Fibroblast of lung (primary cell): Measurements from ENCODE around the gene SLC13A2. TPM values are rescaled to one million over a fixed set of nuclear protein-coding genes. Genes with fewer than 3 reads are reported as not detected.

Source experiments
- DNase-seq, 2 donors: peaks; one replicate each; pipeline versions ENCODE4 v3.0.0 to v3.0.0-alpha.2; 2010; ENCODE audit warnings: low read depth in 2 of 2
- H2AFZ ChIP-seq: 2 replicates; pipeline ENCODE4 v1.5.1; 2012; ENCODE audit warnings: low read length, control low read depth, inconsistent platforms
- H3K27ac ChIP-seq: 2 replicates; pipeline ENCODE4 v1.5.1; 2011; ENCODE audit warnings: low read length, control low read depth; ENCODE audit not compliant: insufficient read depth
- H3K27me3 ChIP-seq: 2 replicates; pipeline ENCODE4 v1.5.1; 2011; ENCODE audit warnings: mild to moderate bottlenecking, low read length; ENCODE audit not compliant: control insufficient read depth, insufficient read depth
- H3K36me3 ChIP-seq: 2 replicates; pipeline ENCODE4 v1.5.1; 2011; ENCODE audit warnings: low read length; ENCODE audit not compliant: control insufficient read depth, insufficient read depth
- H3K4me1 ChIP-seq: 2 replicates; pipeline ENCODE4 v1.5.1; 2011; ENCODE audit warnings: low read length; ENCODE audit not compliant: control insufficient read depth, insufficient read depth; ENCODE audit errors: extremely low read depth
- H3K4me2 ChIP-seq: 2 replicates; pipeline ENCODE4 v1.5.1; 2011; ENCODE audit warnings: low read length, control low read depth; ENCODE audit not compliant: insufficient read depth; ENCODE audit errors: extremely low read depth
- H3K4me3 ChIP-seq, 4 experiments: fragments of 200-600 bp in 1 of 4; sonication (generic) in 1 of 4; replicated peaks in 1 of 4; 2 replicates each; pipeline ENCODE4 v1.5.1; 2011 to 2016; ENCODE audit warnings: low read length in 4 of 4, low read depth in 3 of 4, mild to moderate bottlenecking in 3 of 4, control low read depth in 2 of 4, inconsistent platforms in 1 of 4, mixed read lengths in 1 of 4; ENCODE audit not compliant: insufficient read depth in 1 of 4; ENCODE audit errors: control extremely low read depth in 1 of 4
- H3K79me2 ChIP-seq: 2 replicates; pipeline ENCODE4 v1.5.1; 2012; ENCODE audit warnings: mild to moderate bottlenecking, low read length, inconsistent platforms; ENCODE audit not compliant: control insufficient read depth, insufficient read depth
- H3K9ac ChIP-seq: 2 replicates; pipeline ENCODE4 v1.5.1; 2011; ENCODE audit warnings: mild to moderate bottlenecking, low read length, control low read depth; ENCODE audit not compliant: insufficient read depth
- H3K9me3 ChIP-seq: 2 replicates; pipeline ENCODE4 v1.5.1; 2012; ENCODE audit warnings: low read depth, low read length; ENCODE audit not compliant: control insufficient read depth, insufficient read depth
- H4K20me1 ChIP-seq: 2 replicates; pipeline ENCODE4 v1.5.1; 2011; ENCODE audit warnings: low read length; ENCODE audit not compliant: control insufficient read depth, insufficient read depth; ENCODE audit errors: extremely low read depth
- EZH2 ChIP-seq: IDR thresholded peaks from 2 replicates; pipeline ENCODE4 v1.5.1; 2012; ENCODE audit warnings: low read length, control low read depth, mild to moderate bottlenecking; ENCODE audit errors: missing control alignments
- polyA plus RNA-seq, 2 donors: library from polyadenylated mRNA; depleted of rRNA in 1 of 2; stranded (reverse) in 1 of 2; unstranded in 1 of 2; fragments of >200 nt; gene quantifications; 2 replicates each; pipeline ENCODE4 v1.2.1, GENCODE V29; 2011 to 2012; ENCODE audit warnings: missing spikeins in 1 of 2
- total RNA-seq: library from RNA; depleted of rRNA; stranded (reverse); fragments of >200 nt; gene quantifications from 2 replicates; pipeline ENCODE4 v1.2.1, GENCODE V29; 2014
- TF ChIP-seq, protein P1 (sequence below), 2 donors: IDR thresholded peaks in 1 of 2; conservative IDR thresholded peaks in 1 of 2; 1 replicate in 1 of 2; 2 replicates in 1 of 2; pipeline ENCODE4 v1.5.1; 2011 to 2012; ENCODE audit warnings: low read length in 2 of 2, control low read depth in 1 of 2, inconsistent platforms in 1 of 2, low read depth in 1 of 2, mild to moderate bottlenecking in 1 of 2

The SLC13A2 gene
- total and polyA plus RNA-seq, 2 donors (not counting 1 experiment from before 2014, with no cell fraction given): not detected

- TF ChIP-seq, protein P1, sequence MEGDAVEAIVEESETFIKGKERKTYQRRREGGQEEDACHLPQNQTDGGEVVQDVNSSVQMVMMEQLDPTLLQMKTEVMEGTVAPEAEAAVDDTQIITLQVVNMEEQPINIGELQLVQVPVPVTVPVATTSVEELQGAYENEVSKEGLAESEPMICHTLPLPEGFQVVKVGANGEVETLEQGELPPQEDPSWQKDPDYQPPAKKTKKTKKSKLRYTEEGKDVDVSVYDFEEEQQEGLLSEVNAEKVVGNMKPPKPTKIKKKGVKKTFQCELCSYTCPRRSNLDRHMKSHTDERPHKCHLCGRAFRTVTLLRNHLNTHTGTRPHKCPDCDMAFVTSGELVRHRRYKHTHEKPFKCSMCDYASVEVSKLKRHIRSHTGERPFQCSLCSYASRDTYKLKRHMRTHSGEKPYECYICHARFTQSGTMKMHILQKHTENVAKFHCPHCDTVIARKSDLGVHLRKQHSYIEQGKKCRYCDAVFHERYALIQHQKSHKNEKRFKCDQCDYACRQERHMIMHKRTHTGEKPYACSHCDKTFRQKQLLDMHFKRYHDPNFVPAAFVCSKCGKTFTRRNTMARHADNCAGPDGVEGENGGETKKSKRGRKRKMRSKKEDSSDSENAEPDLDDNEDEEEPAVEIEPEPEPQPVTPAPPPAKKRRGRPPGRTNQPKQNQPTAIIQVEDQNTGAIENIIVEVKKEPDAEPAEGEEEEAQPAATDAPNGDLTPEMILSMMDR (conservative IDR thresholded peaks at IDR 0.05 in 1 of 2, IDR thresholded peaks at IDR 0.05 in 1 of 2; ENCODE audit: low read depth in 1 of 2, low read length in 2 of 2): no peak
- no peak for TF ChIP-seq EZH2
- Histone ChIP-seq H3K4me2 (no peak overlapping the region), H3K27me3 (no peaks in the 10 kb centered on the region), H3K9ac (no peak overlapping the region), H3K27ac (no peak overlapping the region), H3K4me3 (no peak overlapping the region), H3K9me3 (no peaks in the 10 kb centered on the region), H3K79me2 (no peaks in the 10 kb centered on the region), H3K4me1 (no peaks in the 10 kb centered on the region), H4K20me1 (no peaks in the 10 kb centered on the region), H3K36me3 (no peaks in the 10 kb centered on the region), H2AFZ (no peak overlapping the region)
- DNase-seq: no peak
These were observed 50.4 kb downstream of the SLC13A2 start for GRCh38 chr17:28523876-28524275.

- no peaks in the 10 kb centered on the region for H3K9me3 ChIP-seq
- TF ChIP-seq, protein P1 (conservative IDR thresholded peaks at IDR 0.05 in 1 of 2, IDR thresholded peaks at IDR 0.05 in 1 of 2; ENCODE audit: low read depth in 1 of 2, low read length in 2 of 2): no peak
- no peak for TF ChIP-seq EZH2
- DNase-seq: peak; percentile 53 to 74
- no peak overlapping the region for H2AFZ ChIP-seq
- no peak overlapping the region for H3K4me3 ChIP-seq
- H3K9ac ChIP-seq: no peak overlapping the region
- no peaks in the 10 kb centered on the region for H3K4me1 ChIP-seq
- no peaks in the 10 kb centered on the region for H4K20me1 ChIP-seq
- no peaks in the 10 kb centered on the region for H3K36me3 ChIP-seq
- H3K27ac ChIP-seq: no peak overlapping the region
- H3K27me3 ChIP-seq: no peaks in the 10 kb centered on the region
- no peak overlapping the region for H3K4me2 ChIP-seq
- no peaks in the 10 kb centered on the region for H3K79me2 ChIP-seq
These were observed 51.3 kb downstream of the SLC13A2 start for GRCh38 chr17:28524476-28525424.

- Histone ChIP-seq H2AFZ (no peak overlapping the region), H3K36me3 (no peaks in the 10 kb centered on the region), H3K79me2 (no peaks in the 10 kb centered on the region), H4K20me1 (no peaks in the 10 kb centered on the region), H3K9me3 (no peaks in the 10 kb centered on the region), H3K27ac (no peak overlapping the region), H3K9ac (no peak overlapping the region), H3K27me3 (peaks cover 4% of the 10 kb centered on the region), H3K4me3 (no peak overlapping the region), H3K4me1 (no peaks in the 10 kb centered on the region), H3K4me2 (no peak overlapping the region)
- no peak for TF ChIP-seq EZH2
- TF ChIP-seq, protein P1 (conservative IDR thresholded peaks at IDR 0.05 in 1 of 2, IDR thresholded peaks at IDR 0.05 in 1 of 2; ENCODE audit: low read depth in 1 of 2, low read length in 2 of 2): no peak
- DNase-seq: no peak
These were observed 52.9 kb downstream of the SLC13A2 start for GRCh38 chr17:28526381-28526780.
